ENCODE data around the gene MTG1.
A peak's percentile ranks its signal among the peaks of the same experiment; 100 is the strongest.
"Not testable (repeated sequence)": the region's sequence is repeated elsewhere in the genome, so short reads cannot be mapped to it uniquely, and the experiment has no call there.

Gene MTG1

GRCh38 chr10:133420028-133420427, 26.1 kb downstream of the MTG1 start:
- TF ChIP-seq, protein P1, sequence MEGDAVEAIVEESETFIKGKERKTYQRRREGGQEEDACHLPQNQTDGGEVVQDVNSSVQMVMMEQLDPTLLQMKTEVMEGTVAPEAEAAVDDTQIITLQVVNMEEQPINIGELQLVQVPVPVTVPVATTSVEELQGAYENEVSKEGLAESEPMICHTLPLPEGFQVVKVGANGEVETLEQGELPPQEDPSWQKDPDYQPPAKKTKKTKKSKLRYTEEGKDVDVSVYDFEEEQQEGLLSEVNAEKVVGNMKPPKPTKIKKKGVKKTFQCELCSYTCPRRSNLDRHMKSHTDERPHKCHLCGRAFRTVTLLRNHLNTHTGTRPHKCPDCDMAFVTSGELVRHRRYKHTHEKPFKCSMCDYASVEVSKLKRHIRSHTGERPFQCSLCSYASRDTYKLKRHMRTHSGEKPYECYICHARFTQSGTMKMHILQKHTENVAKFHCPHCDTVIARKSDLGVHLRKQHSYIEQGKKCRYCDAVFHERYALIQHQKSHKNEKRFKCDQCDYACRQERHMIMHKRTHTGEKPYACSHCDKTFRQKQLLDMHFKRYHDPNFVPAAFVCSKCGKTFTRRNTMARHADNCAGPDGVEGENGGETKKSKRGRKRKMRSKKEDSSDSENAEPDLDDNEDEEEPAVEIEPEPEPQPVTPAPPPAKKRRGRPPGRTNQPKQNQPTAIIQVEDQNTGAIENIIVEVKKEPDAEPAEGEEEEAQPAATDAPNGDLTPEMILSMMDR (IDR thresholded peaks at IDR 0.05; ENCODE audit: low read depth, low read length, missing control alignments), result no peak
- H3K4me3 ChIP-seq (ENCODE audit: low read depth, low read length), result no peak overlapping the region
- no peak for DNase-seq (ENCODE audit: low read depth)
- in situ Hi-C loops (cut with HindIII; ENCODE audit: low sequenced_read_pairs), result no loop called here

GRCh38 chr10:133420579-133420978, 26.6 kb downstream of the MTG1 start:
- no peak overlapping the region for H3K4me3 ChIP-seq (ENCODE audit: low read depth, low read length)
- TF ChIP-seq, protein P1 (IDR thresholded peaks at IDR 0.05; ENCODE audit: low read depth, low read length, missing control alignments), result no peak
- in situ Hi-C loops (cut with HindIII; ENCODE audit: low sequenced_read_pairs), result no loop called here
- no peak for DNase-seq (ENCODE audit: low read depth)

GRCh38 chr10:133421336-133422222, 27.6 kb downstream of the MTG1 start:
- no peak overlapping the region for H3K4me3 ChIP-seq (ENCODE audit: low read depth, low read length)
- in situ Hi-C loops (cut with HindIII; ENCODE audit: low sequenced_read_pairs), result no loop called here
- no peak for DNase-seq (ENCODE audit: low read depth)
- TF ChIP-seq, protein P1 (IDR thresholded peaks at IDR 0.05; ENCODE audit: low read depth, low read length, missing control alignments), result no peak

GRCh38 chr10:133422223-133422806, 28.4 kb downstream of the MTG1 start:
- TF ChIP-seq, protein P1 (IDR thresholded peaks at IDR 0.05; ENCODE audit: low read depth, low read length, missing control alignments), result no peak
- no peak for DNase-seq (ENCODE audit: low read depth)
- in situ Hi-C loops (cut with HindIII; ENCODE audit: low sequenced_read_pairs), result no loop called here
- no peak overlapping the region for H3K4me3 ChIP-seq (ENCODE audit: low read depth, low read length)

DNA sequence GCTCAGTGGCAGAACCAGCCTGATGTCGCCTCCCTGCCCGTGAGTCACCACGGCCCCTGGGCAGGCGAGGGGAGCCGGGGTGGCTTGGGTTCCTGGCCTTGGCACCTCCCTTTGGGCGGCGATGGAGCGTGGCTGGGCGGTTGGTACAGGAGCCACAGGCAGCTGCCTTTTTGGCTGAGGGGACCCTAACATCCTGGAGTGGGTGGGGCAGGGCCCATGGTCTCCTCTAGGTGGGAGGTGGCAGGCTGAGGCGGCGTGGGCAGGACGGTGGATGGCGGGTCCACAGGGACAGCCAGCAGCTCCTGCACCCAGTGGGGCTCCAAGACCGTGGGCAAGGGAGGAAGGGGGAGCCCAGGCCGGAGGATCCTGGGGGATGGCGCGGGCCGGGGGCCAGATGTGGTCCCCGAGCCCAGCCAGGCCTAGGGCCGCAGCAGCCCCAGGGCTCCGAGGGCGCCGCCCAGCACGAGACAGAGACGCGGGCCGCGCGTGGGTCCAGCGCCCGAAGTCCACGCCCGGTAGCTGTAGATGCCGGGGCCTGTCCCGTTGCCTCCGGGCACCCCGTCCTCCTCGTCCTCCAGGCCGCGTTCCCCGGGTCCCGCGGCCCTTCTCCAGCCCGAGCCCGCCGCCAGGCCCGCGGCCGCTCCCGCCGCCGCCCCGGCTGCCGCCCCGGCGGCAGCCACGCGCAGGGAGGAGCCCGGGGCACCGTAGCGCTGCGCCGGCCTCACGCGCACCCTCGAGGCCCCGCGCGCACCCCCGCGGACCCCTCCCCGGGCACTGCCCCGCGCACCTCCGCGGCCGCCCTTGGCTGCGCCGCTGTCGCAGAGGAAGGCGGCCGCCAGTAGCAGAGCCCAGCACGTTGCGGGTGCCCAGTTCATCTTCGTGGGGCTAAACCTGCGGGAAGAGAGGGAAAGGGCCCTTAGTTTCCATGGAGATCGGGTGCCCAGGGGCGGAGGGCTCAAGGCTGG, 29.1 kb downstream of the MTG1 start:
- peak overlapping the region; percentile 15 for H3K4me3 ChIP-seq (ENCODE audit: low read depth, low read length)
- DNase-seq (ENCODE audit: low read depth), result no peak
- TF ChIP-seq, protein P1 (IDR thresholded peaks at IDR 0.05; ENCODE audit: low read depth, low read length, missing control alignments), result no peak
- in situ Hi-C loops (cut with HindIII; ENCODE audit: low sequenced_read_pairs), result no loop called here

GRCh38 chr10:133424102-133424501, 30.1 kb downstream of the MTG1 start:
- in situ Hi-C loops (cut with HindIII; ENCODE audit: low sequenced_read_pairs); DNase-seq (ENCODE audit: low read depth): not testable (repeated sequence)

DNA sequence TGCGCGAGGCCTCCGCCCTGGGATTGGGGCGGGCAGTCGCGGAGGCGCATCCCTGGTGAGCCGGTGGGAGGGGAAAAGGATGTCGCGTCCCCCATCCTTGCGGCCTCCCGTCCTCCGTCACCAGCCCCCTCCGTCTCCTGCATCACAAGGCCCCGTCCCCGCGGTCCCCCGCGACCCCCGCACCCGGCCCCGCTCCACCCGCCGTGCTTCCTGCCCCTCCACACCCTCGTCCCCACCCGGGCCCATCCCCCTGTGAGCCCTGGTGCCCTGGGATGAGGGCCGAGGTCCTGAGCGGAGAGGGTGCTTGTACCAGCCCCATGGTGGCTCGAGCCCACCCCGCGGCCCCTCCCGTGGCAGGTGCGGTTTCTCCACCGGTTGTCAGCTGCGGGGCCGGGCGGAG, 30.6 kb downstream of the MTG1 start, which contains the start of gene SPRN:
Gene SPRN, minus strand, starts transcription at position 25 of the 400 bp plus-strand sequence. CDS start 944 bp downstream, outside the sequence.
- H3K4me3 ChIP-seq (ENCODE audit: low read depth, low read length), result peak within 1 kb of the TSS; percentile 15
- in situ Hi-C loops (cut with HindIII; ENCODE audit: low sequenced_read_pairs); DNase-seq (ENCODE audit: low read depth): not testable (repeated sequence)

More at GRCh38 chr10:133424102-133424501, 30.1 kb downstream of the MTG1 start:
- not testable (repeated sequence) for H3K4me3 ChIP-seq (ENCODE audit: low read depth, low read length)

- H3K4me3 ChIP-seq (ENCODE audit: low read depth, low read length); DNase-seq (ENCODE audit: low read depth); in situ Hi-C loops (cut with HindIII; ENCODE audit: low sequenced_read_pairs): not testable (repeated sequence)
These were observed 35.6 kb downstream of the MTG1 start for GRCh38 chr10:133429571-133429970.

DNA sequence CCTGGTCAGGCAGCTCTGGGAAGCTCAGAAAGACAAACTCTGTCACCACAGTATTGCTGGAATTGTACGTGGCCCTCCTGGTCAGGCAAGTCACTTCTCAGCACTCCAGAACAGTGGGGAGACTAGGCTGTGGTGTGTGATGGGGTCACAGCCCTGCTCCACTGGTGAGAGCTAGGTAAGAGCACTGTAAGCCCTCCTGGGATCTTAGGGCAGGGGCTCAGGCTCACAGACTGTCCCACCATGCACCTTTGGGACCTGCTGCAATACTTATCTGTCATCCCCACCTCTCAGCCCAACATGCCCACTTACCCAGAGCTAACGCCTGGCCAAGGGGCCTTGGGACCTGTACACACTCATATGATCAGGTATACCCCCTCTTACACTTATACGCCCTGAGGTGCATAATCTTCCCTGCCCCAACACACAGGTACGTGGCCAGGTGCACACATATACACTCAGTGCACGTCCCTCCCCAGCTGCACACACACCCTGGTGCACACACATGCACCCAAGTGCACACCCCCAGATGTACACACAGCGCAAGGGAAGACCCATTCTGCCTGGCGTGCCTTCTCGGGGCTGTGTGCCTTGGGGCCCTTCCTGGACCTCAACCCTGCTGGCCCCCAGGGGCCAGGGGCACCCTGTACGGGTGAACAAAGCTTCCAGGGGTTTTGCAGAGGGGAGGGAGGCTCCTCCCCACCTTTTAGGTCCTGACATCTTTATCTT, 38.1 kb downstream of the MTG1 start:
- DNase-seq (ENCODE audit: low read depth); in situ Hi-C loops (cut with HindIII; ENCODE audit: low sequenced_read_pairs); H3K4me3 ChIP-seq (ENCODE audit: low read depth, low read length): not testable (repeated sequence)

DNA sequence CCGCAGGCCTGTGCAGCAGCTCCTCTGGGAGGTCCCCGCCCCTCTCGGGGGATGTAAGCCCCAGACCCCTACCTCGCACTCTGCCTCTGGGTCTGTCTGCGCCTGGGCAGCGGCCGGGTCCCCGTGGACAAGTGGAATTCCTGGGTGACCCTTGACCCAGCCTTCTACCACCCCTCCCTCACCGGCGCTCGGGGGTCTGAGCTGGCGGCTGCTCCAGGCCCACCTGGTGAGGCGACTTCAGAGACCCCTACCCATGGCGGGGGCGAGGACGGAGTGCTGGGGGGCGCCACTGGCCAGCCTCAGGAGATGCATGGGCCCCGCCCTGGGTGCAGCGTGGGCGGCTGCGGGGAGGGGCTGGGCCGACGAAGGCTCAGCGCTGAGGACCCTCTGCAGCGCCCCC, 38.8 kb downstream of the MTG1 start:
- H3K4me3 ChIP-seq (ENCODE audit: low read depth, low read length); in situ Hi-C loops (cut with HindIII; ENCODE audit: low sequenced_read_pairs); DNase-seq (ENCODE audit: low read depth): not testable (repeated sequence)
